ENCODE measurements around the gene VAMP4.

DNA sequence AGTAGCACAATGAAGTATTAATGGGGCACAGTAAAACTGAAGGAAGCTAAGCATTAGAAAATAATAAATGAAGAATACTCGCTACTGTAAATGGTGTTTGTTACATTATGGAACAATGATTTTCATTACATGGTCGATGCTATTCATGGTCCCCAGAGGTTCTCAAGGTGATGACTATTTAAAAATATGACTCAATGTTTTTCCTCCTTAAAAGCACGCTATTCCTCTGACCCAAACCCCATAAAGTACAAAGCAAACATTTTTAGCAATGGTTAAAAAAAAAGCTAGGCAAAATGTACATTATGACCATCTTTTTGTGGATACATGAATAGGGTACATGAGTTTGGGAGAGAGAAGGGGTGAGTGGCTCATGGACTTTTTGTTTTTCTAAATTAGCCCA, 34.3 kb downstream of the VAMP4 start:
- TF ChIP-seq, protein P1, sequence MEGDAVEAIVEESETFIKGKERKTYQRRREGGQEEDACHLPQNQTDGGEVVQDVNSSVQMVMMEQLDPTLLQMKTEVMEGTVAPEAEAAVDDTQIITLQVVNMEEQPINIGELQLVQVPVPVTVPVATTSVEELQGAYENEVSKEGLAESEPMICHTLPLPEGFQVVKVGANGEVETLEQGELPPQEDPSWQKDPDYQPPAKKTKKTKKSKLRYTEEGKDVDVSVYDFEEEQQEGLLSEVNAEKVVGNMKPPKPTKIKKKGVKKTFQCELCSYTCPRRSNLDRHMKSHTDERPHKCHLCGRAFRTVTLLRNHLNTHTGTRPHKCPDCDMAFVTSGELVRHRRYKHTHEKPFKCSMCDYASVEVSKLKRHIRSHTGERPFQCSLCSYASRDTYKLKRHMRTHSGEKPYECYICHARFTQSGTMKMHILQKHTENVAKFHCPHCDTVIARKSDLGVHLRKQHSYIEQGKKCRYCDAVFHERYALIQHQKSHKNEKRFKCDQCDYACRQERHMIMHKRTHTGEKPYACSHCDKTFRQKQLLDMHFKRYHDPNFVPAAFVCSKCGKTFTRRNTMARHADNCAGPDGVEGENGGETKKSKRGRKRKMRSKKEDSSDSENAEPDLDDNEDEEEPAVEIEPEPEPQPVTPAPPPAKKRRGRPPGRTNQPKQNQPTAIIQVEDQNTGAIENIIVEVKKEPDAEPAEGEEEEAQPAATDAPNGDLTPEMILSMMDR (IDR thresholded peaks at IDR 0.05; ENCODE audit: poor library complexity, severe bottlenecking), result no peak
- TF ChIP-seq RAD21 (conservative IDR thresholded peaks at IDR 0.05), result no peak
